ENCODE measurements around the gene MAN1A1.

MAN1A1 gene

GRCh38 chr6:119140196-119141140, 209.1 kb downstream of the MAN1A1 start:
- DNase-seq = no peak

DNA sequence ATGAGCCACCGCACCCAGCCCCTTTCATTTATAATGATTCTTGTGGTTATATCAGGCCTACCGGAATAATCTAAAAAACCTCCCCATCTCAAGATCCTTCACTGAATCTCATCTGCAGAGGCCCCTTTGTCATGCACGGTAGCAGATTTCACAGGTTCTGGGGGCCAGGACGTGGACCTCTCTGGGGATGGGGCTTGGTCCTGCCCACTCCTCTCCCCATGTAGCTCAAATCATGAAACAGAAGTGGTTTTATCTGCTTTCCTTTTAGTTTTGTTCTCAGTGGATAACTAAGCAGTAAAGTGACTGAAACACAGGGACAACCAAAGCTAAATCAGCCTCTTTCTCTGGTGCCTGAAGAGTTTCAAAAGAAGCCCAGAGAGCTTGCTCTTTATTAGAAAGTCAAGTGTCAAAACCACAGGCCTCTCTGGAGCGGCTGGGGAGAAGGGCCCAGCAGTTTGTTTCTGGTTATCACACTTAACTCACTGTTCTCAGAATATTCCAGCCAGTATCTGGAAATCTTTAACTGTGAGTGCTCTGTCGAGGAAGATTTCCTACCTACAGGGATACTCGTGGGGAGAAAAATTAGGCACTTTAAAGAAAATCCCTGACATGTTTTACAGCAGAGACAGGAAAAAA, 210.5 kb downstream of the MAN1A1 start:
- no peak for DNase-seq

DNA sequence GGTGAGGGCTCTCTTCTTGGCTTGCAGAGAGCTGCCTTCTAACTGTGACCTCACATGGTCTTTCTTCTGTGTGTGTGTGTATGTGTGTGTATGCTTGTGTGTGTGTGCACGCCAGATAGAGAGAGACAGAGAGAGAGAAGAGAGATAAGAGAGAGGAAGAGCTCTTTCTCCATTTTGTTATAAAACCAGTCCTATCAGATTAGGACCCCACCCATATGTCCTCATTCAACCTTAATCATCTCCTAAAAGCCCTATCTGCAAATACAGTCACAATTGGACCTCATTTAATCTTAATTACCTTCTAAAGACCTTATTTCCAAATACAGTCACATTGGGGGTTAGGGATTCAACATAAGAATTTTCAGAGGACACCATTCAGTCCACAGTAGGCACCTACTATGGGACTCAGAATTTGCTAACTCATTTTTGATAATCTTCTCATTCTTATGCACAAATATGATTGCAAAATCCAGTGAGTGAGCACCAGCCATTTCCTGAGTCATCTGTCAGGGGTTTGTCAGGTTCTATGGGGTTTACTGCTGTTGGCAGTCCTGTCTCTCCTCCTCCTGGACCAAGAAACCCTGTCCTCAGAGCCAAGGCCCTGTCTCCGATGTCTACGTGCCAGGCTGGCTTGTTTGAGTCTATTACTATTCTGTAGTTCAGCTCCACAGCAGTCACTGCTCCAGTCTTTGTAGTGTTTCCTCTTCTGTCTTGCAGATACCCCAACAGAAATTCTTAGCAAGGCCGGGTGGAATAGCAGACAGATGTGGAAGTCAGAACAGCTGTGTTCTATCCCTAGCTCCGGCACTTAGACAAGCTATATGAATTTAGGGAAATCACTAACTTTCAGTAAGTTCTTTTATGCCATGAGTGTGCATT, 212.1 kb downstream of the MAN1A1 start:
- DNase-seq = peak; percentile 24

DNA sequence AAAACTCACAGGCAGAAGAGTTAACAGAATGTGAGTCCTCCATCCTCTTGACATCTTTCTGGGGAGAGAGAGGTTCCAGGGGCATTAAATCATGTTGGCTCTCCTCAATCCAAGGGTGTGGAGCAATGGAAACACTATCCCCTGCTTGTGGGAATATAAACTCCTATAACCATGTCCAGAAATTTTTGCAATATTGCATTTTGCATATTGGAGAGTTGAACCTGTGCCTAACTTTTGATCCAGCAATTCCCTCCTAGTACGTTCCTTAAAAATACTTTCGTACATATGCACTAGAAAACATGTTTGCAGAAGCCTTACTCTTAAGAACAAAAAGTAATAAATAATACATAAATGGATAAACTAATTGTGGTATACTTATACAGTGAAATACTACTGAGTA, 214.8 kb downstream of the MAN1A1 start:
- DNase-seq = no peak

GRCh38 chr6:119133400-119133799, 216.2 kb downstream of the MAN1A1 start:
- no peak for DNase-seq

GRCh38 chr6:119132261-119132981, 217.1 kb downstream of the MAN1A1 start:
- peak; percentile 10 for DNase-seq

DNA sequence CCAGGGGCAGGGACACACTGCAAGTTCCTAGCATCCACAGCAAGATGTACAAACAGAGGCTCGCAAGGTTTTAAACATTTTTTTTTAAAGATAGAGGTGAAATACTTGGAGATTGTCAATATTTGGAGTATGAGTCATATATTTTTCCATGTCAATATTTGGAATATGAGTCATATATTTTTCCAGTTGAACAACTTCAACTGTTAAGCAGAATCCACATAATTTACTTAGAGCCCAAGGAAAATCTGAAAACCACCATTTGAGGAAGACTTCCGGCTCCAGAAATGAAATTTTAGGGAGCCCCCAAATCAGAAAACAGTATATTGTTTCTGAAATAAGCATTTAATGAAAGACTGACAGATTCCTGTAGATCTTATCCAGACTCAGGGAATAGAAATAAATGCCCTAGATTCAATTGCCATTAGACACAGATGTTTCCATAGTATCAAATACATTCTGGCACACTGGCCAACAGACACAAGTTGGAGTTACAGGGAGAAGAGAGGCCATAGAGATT, 219.5 kb downstream of the MAN1A1 start:
- peak; percentile 71 for DNase-seq

- DNase-seq = peak; percentile 70
These were observed 220.2 kb downstream of the MAN1A1 start for GRCh38 chr6:119129148-119129967.

DNA sequence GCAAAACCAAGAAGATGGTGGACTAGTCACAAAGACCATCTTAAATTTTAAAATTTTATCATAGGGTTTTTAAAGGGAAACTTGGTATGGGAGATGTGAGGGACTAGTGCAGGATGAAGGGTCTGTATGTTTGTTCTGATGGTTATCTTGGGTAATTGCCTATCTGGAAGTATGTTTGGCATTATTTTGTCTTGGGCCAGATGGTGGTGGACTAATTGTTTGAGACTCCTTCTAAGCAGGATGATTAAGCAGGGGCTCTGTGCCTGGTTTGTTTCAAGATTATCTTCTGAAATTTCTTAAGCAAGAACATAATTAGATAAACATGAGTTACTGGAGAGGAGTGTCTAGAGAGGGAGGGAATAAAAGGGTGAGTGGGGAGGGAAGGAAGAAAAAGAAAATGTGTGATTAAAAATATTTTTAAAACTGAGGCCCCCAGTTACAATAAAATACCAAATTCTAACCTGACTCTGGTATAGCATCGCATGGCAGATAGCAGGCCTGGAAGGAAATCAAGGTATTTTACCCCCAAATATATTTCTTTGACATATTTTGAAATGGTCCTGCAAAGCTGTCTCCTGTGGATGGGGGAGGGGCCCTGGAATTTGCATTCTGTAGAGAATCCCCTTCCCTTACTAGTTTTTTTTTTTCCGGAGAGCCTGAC, 221.2 kb downstream of the MAN1A1 start:
- peak; percentile 41 for DNase-seq

DNA sequence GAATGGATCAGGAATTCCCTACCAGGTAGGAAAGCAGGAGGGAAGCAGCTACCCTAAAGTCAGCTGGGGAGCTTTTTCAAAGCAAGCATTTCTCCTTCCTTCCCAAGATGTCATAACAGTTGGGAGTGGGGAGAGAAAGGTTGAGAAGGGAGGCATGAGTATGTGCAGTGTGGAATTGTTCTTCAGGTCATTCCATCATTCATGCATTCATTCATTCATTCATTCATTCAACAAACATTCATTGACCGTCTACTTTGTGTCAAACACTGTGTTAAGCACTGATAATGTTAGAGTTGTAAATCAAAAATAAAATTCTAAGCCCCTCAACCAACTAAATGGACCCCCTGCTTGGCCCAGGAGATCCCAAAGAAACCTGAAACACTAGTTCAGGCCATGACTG, 221.9 kb downstream of the MAN1A1 start:
- DNase-seq = no peak

Data from fibroblast of skin of abdomen (primary cell).